Neural cell (in vitro differentiated cells): ENCODE data around the gene WIPF2.

Source experiments
- EP300 ChIP-seq: fragments of 450-650 bp; conservative IDR thresholded peaks from 2 replicates; pipeline ENCODE4 v1.6.1; 2014; ENCODE audit warnings: antibody characterized with exemption, mild to moderate bottlenecking, moderate library complexity; ENCODE audit not compliant: poor library complexity, severe bottlenecking
- EZH2 ChIP-seq: fragments of 200-600, 300-800 bp; shearing (Covaris generic), sonication (generic); IDR thresholded peaks from 2 replicates; pipeline ENCODE4 v1.6.1; 2014; ENCODE audit warnings: antibody characterized with exemption, low read length, borderline replicate concordance, mild to moderate bottlenecking; ENCODE audit not compliant: insufficient read depth, poor library complexity, severe bottlenecking
- POLR2AphosphoS5 ChIP-seq: IDR thresholded peaks from 2 replicates; pipeline ENCODE4 v1.6.1; 2012
- RAD21 ChIP-seq: fragments of 450-650 bp; conservative IDR thresholded peaks from 2 replicates; pipeline ENCODE4 v1.6.1; 2014; ENCODE audit warnings: antibody characterized with exemption, mild to moderate bottlenecking, moderate library complexity
- REST ChIP-seq: IDR thresholded peaks from 2 replicates; pipeline ENCODE4 v1.6.1; 2012; ENCODE audit warnings: borderline replicate concordance
- SMC3 ChIP-seq: fragments of 450-650 bp; conservative IDR thresholded peaks from 2 replicates; pipeline ENCODE4 v1.6.1; 2014; ENCODE audit warnings: antibody characterized with exemption, mild to moderate bottlenecking, moderate library complexity; ENCODE audit not compliant: poor library complexity
- TAF1 ChIP-seq: IDR thresholded peaks from 2 replicates; pipeline ENCODE4 v1.6.1; 2012; ENCODE audit warnings: low read depth
- TF ChIP-seq, protein P1 (sequence below): fragments of 450-650 bp; IDR thresholded peaks from 2 replicates; pipeline ENCODE4 v1.5.1; 2014; ENCODE audit warnings: antibody characterized with exemption, mild to moderate bottlenecking, moderate library complexity; ENCODE audit not compliant: poor library complexity, severe bottlenecking

DNA sequence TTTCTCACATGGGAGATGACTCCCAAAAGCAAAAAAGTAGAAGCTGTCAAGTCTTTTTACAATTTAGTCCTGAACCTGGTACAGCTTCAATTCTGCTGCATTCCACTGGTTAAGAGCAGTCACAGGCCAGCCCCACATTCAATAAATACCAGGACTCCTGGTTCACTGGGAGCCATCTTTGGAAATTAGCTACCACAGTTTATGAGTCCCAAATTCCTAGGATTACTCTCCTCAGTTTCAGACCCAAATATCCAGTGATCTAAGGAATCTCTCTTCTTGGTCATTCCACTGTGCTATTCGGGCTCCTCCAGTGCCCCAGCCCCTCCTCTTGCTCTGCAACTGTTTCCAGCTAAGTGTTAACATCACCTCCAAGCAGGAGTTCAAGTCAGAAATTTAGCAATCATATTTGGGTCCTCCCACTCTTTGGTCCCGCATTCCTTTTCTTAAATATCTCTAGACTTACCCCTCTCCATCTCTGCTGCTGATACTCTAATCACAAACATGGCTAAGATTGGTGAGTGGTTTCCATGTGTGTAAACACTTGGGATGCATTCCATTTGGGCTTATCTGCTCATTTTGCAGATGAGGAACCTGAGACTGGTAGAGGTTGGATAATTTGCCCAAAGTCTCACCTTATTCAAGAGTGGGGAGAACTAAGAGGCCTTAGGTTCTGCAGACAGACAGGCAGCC lies 9.6 kb upstream of the WIPF2 start:
- TF ChIP-seq, protein P1, sequence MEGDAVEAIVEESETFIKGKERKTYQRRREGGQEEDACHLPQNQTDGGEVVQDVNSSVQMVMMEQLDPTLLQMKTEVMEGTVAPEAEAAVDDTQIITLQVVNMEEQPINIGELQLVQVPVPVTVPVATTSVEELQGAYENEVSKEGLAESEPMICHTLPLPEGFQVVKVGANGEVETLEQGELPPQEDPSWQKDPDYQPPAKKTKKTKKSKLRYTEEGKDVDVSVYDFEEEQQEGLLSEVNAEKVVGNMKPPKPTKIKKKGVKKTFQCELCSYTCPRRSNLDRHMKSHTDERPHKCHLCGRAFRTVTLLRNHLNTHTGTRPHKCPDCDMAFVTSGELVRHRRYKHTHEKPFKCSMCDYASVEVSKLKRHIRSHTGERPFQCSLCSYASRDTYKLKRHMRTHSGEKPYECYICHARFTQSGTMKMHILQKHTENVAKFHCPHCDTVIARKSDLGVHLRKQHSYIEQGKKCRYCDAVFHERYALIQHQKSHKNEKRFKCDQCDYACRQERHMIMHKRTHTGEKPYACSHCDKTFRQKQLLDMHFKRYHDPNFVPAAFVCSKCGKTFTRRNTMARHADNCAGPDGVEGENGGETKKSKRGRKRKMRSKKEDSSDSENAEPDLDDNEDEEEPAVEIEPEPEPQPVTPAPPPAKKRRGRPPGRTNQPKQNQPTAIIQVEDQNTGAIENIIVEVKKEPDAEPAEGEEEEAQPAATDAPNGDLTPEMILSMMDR, result no peak
- TF ChIP-seq POLR2AphosphoS5 (no peak), EZH2 (no peak), TAF1 (no peak), SMC3 (no peak), REST (no peak), EP300 (no peak), RAD21 (no peak)
